ENCODE measurements around the gene YPEL3. TPM values are rescaled to one million over a fixed set of nuclear protein-coding genes. Genes with fewer than 3 reads are reported as not detected.

The YPEL3 gene
- total RNA-seq, 1 donor from 2014 or later: 6.8 TPM

GRCh38 chr16:30091474-30092372 is 4.3 kb downstream of the YPEL3 start, which contains the start of gene TBX6:
Gene TBX6, minus strand, starts transcription at chr16:30091924. Its CDS starts 731 bp downstream, at chr16:30091193.
- H3K27ac ChIP-seq: no peak within 1 kb of the TSS
- Mint-ChIP-seq H3K27me3 (ENCODE audit: insufficient read depth, low read depth) (peaks cover 2% of the 10 kb centered on the region), H3K27ac (peak within 1 kb of the TSS; percentile 5), H3K36me3 (peaks cover 6% of the 10 kb centered on the region), H3K9me3 (peaks cover under 1% of the 10 kb centered on the region), H3K4me3 (peak within 1 kb of the TSS; percentile 86), H3K4me1 (peaks cover 39% of the 10 kb centered on the region)
- no peak within 1 kb of the TSS for H3K9ac ChIP-seq
- H2AFZ ChIP-seq (replicated peaks): peak within 1 kb of the TSS; percentile 82
- H3K4me1 ChIP-seq: peaks cover 10% of the 10 kb centered on the region
- no peaks in the 10 kb centered on the region for H3K36me3 ChIP-seq
- peaks cover 41% of the 10 kb centered on the region for H3F3A ChIP-seq (ENCODE audit: low read depth)
- H4K20me1 ChIP-seq (ENCODE audit: low read depth): peaks cover 2% of the 10 kb centered on the region
- H3K4me3 ChIP-seq: peak within 1 kb of the TSS; percentile 59
- no peaks in the 10 kb centered on the region for H3K9me3 ChIP-seq (ENCODE audit: low read depth)
- peak; percentile 98 for DNase-seq (ENCODE audit: low spot score)
- H3K27me3 ChIP-seq: no peaks in the 10 kb centered on the region
- no peak for TF ChIP-seq EZH2phosphoT487 (IDR thresholded peaks at IDR 0.05)
- TF ChIP-seq, protein P1, sequence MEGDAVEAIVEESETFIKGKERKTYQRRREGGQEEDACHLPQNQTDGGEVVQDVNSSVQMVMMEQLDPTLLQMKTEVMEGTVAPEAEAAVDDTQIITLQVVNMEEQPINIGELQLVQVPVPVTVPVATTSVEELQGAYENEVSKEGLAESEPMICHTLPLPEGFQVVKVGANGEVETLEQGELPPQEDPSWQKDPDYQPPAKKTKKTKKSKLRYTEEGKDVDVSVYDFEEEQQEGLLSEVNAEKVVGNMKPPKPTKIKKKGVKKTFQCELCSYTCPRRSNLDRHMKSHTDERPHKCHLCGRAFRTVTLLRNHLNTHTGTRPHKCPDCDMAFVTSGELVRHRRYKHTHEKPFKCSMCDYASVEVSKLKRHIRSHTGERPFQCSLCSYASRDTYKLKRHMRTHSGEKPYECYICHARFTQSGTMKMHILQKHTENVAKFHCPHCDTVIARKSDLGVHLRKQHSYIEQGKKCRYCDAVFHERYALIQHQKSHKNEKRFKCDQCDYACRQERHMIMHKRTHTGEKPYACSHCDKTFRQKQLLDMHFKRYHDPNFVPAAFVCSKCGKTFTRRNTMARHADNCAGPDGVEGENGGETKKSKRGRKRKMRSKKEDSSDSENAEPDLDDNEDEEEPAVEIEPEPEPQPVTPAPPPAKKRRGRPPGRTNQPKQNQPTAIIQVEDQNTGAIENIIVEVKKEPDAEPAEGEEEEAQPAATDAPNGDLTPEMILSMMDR (IDR thresholded peaks at IDR 0.05): peak; percentile 69
- H3K79me2 ChIP-seq (ENCODE audit: low read depth): no peaks in the 10 kb centered on the region
- H3K4me2 ChIP-seq: peak within 1 kb of the TSS; percentile 89

GRCh38 chr16:30090610-30091331 is 5.2 kb downstream of the YPEL3 start:
- H3K4me3 ChIP-seq: peak overlapping the region; percentile 59
- peak overlapping the region; percentile 89 for H3K4me2 ChIP-seq

DNA sequence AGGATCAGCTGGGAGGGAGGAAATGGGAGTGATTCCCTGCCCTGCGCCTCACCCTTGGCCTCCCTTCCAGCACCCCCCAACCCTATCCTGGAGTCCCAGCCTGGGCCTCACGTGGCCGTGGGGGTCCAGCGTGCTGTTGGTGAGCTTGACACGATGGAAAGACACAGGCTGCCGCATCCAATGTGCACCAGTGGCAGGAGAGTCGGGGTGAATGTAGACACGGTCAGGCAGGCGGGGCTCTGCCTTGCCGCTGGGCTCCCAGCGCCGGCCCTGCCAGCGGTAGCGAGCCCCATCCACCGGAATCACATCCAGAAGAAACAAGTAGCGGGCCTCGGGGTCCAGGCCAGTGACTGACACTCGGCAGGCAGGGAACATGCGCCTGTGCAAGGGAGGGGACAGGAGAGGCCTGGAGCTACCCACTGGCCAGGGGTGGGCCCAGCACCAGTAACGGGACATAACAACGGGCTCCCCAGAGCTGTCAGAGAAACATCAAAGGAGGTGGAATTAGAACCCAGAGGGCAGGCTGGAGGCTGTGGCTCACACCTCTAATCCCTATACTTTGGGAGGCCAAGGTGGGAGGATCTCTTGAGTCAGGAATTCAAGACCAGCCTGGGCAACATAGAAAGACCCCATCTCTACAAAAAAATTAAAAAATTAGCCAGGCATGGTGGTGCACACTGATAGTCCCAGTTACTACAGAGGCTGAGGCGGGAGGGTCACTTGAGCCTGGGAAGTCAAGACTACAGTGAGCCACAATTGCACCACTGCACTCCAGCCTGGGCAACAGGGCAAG is 7.0 kb downstream of the YPEL3 start:
- TF ChIP-seq, protein P1 (IDR thresholded peaks at IDR 0.05): no peak
- TF ChIP-seq EZH2phosphoT487 (IDR thresholded peaks at IDR 0.05) (no peak), EZH2 (IDR thresholded peaks at IDR 0.05) (no peak)
- Histone ChIP-seq H3K79me2 (ENCODE audit: low read depth) (no peaks in the 10 kb centered on the region), H4K20me1 (ENCODE audit: low read depth) (no peaks in the 10 kb centered on the region), H3K27me3 (no peaks in the 10 kb centered on the region), H3K4me2 (no peak overlapping the region), H2AFZ (replicated peaks) (no peak overlapping the region), H3K4me3 (no peak overlapping the region), H3K9me3 (ENCODE audit: low read depth) (no peaks in the 10 kb centered on the region), H3F3A (ENCODE audit: low read depth) (peaks cover 21% of the 10 kb centered on the region), H3K4me1 (peaks cover 6% of the 10 kb centered on the region), H3K9ac (no peak overlapping the region), H3K27ac (no peak overlapping the region), H3K36me3 (no peaks in the 10 kb centered on the region)
- DNase-seq (ENCODE audit: low spot score): no peak
- Mint-ChIP-seq H3K4me3 (no peak overlapping the region), H3K4me1 (peaks cover 23% of the 10 kb centered on the region), H3K9me3 (no peaks in the 10 kb centered on the region), H3K27me3 (ENCODE audit: insufficient read depth, low read depth) (peaks cover 4% of the 10 kb centered on the region), H3K36me3 (peaks cover 2% of the 10 kb centered on the region), H3K27ac (no peak overlapping the region)

More at GRCh38 chr16:30090610-30091331, 5.2 kb downstream of the YPEL3 start:
- Mint-ChIP-seq H3K9me3 (no peaks in the 10 kb centered on the region), H3K36me3 (peaks cover 6% of the 10 kb centered on the region), H3K4me3 (peak overlapping the region; percentile 67), H3K27me3 (ENCODE audit: insufficient read depth, low read depth) (peaks cover 2% of the 10 kb centered on the region), H3K4me1 (peaks cover 36% of the 10 kb centered on the region), H3K27ac (peak overlapping the region; percentile 50)
- Histone ChIP-seq H3F3A (ENCODE audit: low read depth) (peaks cover 36% of the 10 kb centered on the region), H3K9me3 (ENCODE audit: low read depth) (no peaks in the 10 kb centered on the region), H3K4me1 (peaks cover 10% of the 10 kb centered on the region), H4K20me1 (ENCODE audit: low read depth) (peaks cover 2% of the 10 kb centered on the region), H2AFZ (replicated peaks) (peak overlapping the region; percentile 82), H3K27ac (no peak overlapping the region), H3K79me2 (ENCODE audit: low read depth) (no peaks in the 10 kb centered on the region), H3K27me3 (no peaks in the 10 kb centered on the region), H3K36me3 (no peaks in the 10 kb centered on the region), H3K9ac (no peak overlapping the region)
- TF ChIP-seq EZH2phosphoT487 (IDR thresholded peaks at IDR 0.05) (no peak), EZH2 (IDR thresholded peaks at IDR 0.05) (no peak)
- TF ChIP-seq, protein P1 (IDR thresholded peaks at IDR 0.05): no peak
- DNase-seq (ENCODE audit: low spot score): no peak

Data from neural progenitor cell (in vitro differentiated cells).